Measurements from ENCODE around the gene ZBTB43. TPM values are rescaled to one million over a fixed set of nuclear protein-coding genes. Genes with fewer than 3 reads are reported as not detected.

The ZBTB43 gene
- total RNA-seq, 1 donor from 2014 or later, result 21.8 TPM

DNA sequence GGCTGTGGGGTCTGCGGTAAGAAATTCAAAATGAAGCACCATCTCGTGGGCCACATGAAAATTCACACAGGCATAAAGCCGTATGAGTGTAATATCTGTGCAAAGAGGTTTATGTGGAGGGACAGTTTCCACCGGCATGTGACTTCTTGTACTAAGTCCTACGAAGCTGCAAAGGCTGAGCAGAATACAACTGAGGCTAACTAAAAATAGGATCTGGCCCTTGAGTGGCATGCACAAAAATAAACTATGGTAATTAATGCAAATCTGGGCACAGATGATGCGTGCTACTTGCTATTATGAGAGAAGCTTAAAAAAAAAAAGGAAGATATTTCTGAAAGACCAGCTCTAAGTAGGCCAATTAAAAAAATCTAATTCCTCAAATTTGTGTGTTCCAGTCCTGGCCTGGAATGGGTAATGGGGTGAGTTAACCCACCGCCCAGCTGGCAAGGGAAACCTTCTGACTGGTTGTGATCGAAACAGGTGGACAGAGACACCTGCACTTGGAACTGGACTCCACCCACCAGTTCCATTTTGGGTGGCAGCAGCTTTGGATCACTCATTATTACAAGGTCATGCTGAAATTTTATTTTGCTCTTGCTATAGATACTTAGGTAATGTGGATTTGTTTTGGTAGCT is 29.0 kb downstream of the ZBTB43 start:
- Mint-ChIP-seq H3K27ac (no peak overlapping the region), H3K9me3 (ENCODE audit: low read depth) (no peaks in the 10 kb centered on the region), H3K4me3 (ENCODE audit: low read depth) (no peak overlapping the region), H3K4me1 (ENCODE audit: low read depth) (peaks cover 2% of the 10 kb centered on the region), H3K36me3 (ENCODE audit: insufficient read depth) (peaks cover 17% of the 10 kb centered on the region), H3K27me3 (no peaks in the 10 kb centered on the region)
- DNase-seq (ENCODE audit: low spot score, unreplicated experiment), result no peak
- TF ChIP-seq CTCF (IDR thresholded peaks at IDR 0.05; ENCODE audit: unreplicated experiment), result no peak

DNA sequence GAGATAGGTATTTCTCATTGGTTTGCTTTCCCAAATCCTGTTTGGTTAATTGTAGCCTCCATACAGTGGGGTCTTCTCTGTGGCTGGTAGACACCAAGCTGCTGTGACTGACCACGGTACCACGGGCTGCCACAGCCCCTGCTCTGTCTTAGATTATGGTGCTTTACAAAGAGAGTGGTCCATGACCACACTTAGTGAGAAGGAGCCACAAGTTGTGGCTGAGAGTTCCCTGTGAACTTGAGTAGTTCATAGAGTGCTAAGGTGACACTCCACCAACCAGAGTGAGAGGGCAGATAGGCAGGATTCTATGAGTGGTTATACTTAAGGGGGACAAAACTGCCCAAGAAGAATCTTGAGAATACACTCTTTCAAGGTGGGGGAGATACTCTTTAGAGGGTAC is 29.8 kb downstream of the ZBTB43 start:
- Mint-ChIP-seq H3K9me3 (ENCODE audit: low read depth) (no peaks in the 10 kb centered on the region), H3K4me3 (ENCODE audit: low read depth) (no peak overlapping the region), H3K27ac (no peak overlapping the region), H3K27me3 (no peaks in the 10 kb centered on the region), H3K4me1 (ENCODE audit: low read depth) (peaks cover 4% of the 10 kb centered on the region), H3K36me3 (ENCODE audit: insufficient read depth) (peaks cover 20% of the 10 kb centered on the region)
- TF ChIP-seq CTCF (IDR thresholded peaks at IDR 0.05; ENCODE audit: unreplicated experiment), result no peak
- DNase-seq (ENCODE audit: low spot score, unreplicated experiment), result no peak

GRCh38 chr9:126836216-126836615 is 31.4 kb downstream of the ZBTB43 start:
- no peak for DNase-seq (ENCODE audit: low spot score, unreplicated experiment)
- peaks cover 20% of the 10 kb centered on the region for H3K36me3 Mint-ChIP-seq (ENCODE audit: insufficient read depth)
- H3K9me3 Mint-ChIP-seq (ENCODE audit: low read depth), result no peaks in the 10 kb centered on the region
- TF ChIP-seq CTCF (IDR thresholded peaks at IDR 0.05; ENCODE audit: unreplicated experiment), result no peak
- H3K27ac Mint-ChIP-seq, result peak overlapping the region; percentile 39
- peaks cover 6% of the 10 kb centered on the region for H3K4me1 Mint-ChIP-seq (ENCODE audit: low read depth)
- H3K27me3 Mint-ChIP-seq, result no peaks in the 10 kb centered on the region
- H3K4me3 Mint-ChIP-seq (ENCODE audit: low read depth), result no peak overlapping the region

GRCh38 chr9:126838055-126838811 is 33.4 kb downstream of the ZBTB43 start:
- DNase-seq (ENCODE audit: low spot score, unreplicated experiment), result no peak
- peaks cover 14% of the 10 kb centered on the region for H3K4me1 Mint-ChIP-seq (ENCODE audit: low read depth)
- H3K27me3 Mint-ChIP-seq, result no peaks in the 10 kb centered on the region
- H3K36me3 Mint-ChIP-seq (ENCODE audit: insufficient read depth), result peaks cover 14% of the 10 kb centered on the region
- H3K4me3 Mint-ChIP-seq (ENCODE audit: low read depth), result no peak overlapping the region
- no peaks in the 10 kb centered on the region for H3K9me3 Mint-ChIP-seq (ENCODE audit: low read depth)
- TF ChIP-seq CTCF (IDR thresholded peaks at IDR 0.05; ENCODE audit: unreplicated experiment), result no peak
- no peak overlapping the region for H3K27ac Mint-ChIP-seq

- H3K27me3 Mint-ChIP-seq, result no peaks in the 10 kb centered on the region
- H3K36me3 Mint-ChIP-seq (ENCODE audit: insufficient read depth), result peaks cover 10% of the 10 kb centered on the region
- no peak overlapping the region for H3K4me3 Mint-ChIP-seq (ENCODE audit: low read depth)
- no peaks in the 10 kb centered on the region for H3K9me3 Mint-ChIP-seq (ENCODE audit: low read depth)
- TF ChIP-seq CTCF (IDR thresholded peaks at IDR 0.05; ENCODE audit: unreplicated experiment), result no peak
- H3K27ac Mint-ChIP-seq, result peak overlapping the region; percentile 89
- DNase-seq (ENCODE audit: low spot score, unreplicated experiment), result no peak
- peaks cover 21% of the 10 kb centered on the region for H3K4me1 Mint-ChIP-seq (ENCODE audit: low read depth)
Measured at GRCh38 chr9:126838895-126839294, 34.1 kb downstream of the ZBTB43 start.

All from progenitor cell of endocrine pancreas (in vitro differentiated cells).